HG02840 (cell line): Measurements from ENCODE around the gene MYL2.

ENCODE experiments used
- ATAC-seq: cut with Tn5 transposase; IDR thresholded peaks from one replicate; pipeline ENCODE4 v1.9.1; 2021; ENCODE audit warnings: mild to moderate bottlenecking, moderate library complexity, moderate number of reproducible peaks; ENCODE audit not compliant: unreplicated experiment, low FRiP score

Gene MYL2

GRCh38 chr12:110930348-110931314, 10.3 kb upstream of the MYL2 start:
- ATAC-seq, result no peak

GRCh38 chr12:110929818-110930217, 9.4 kb upstream of the MYL2 start:
- ATAC-seq, result no peak

- no peak for ATAC-seq
These were observed 8.3 kb upstream of the MYL2 start for GRCh38 chr12:110928700-110929099.

GRCh38 chr12:110927546-110927945, 7.2 kb upstream of the MYL2 start:
- no peak for ATAC-seq

- no peak for ATAC-seq
These were observed 3.4 kb upstream of the MYL2 start for GRCh38 chr12:110923692-110924334.

- ATAC-seq, result no peak
These were observed 2.8 kb upstream of the MYL2 start for GRCh38 chr12:110923192-110923591.

GRCh38 chr12:110922652-110923051, 2.3 kb upstream of the MYL2 start:
- no peak for ATAC-seq

GRCh38 chr12:110921262-110921661, 883 bp upstream of the MYL2 start:
- no peak for ATAC-seq

- ATAC-seq, result no peak
These were observed 659 bp downstream of the MYL2 start for GRCh38 chr12:110919720-110920119.

GRCh38 chr12:110917961-110918360, 2.4 kb downstream of the MYL2 start:
- no peak for ATAC-seq

GRCh38 chr12:110917467-110917866, 2.9 kb downstream of the MYL2 start:
- ATAC-seq, result no peak

GRCh38 chr12:110916295-110916875, 4.0 kb downstream of the MYL2 start:
- no peak for ATAC-seq

GRCh38 chr12:110913119-110914056, 7.0 kb downstream of the MYL2 start:
- ATAC-seq, result peak; percentile 97

- ATAC-seq, result no peak
These were observed 8.1 kb downstream of the MYL2 start for GRCh38 chr12:110912263-110912662.

- ATAC-seq, result no peak
These were observed 11.8 kb downstream of the MYL2 start for GRCh38 chr12:110908377-110909152.

GRCh38 chr12:110907583-110907982, 12.8 kb downstream of the MYL2 start:
- ATAC-seq, result no peak

- no peak for ATAC-seq
These were observed 13.4 kb downstream of the MYL2 start for GRCh38 chr12:110906985-110907384.

GRCh38 chr12:110906516-110906915, 13.9 kb downstream of the MYL2 start:
- no peak for ATAC-seq

- no peak for ATAC-seq
These were observed 14.3 kb downstream of the MYL2 start for GRCh38 chr12:110906083-110906482.

GRCh38 chr12:110903511-110903910, 16.9 kb downstream of the MYL2 start:
- ATAC-seq, result no peak
